Omental fat pad (tissue), 4 donors: ENCODE data around the gene KRTDAP. TPM values are rescaled to one million over a fixed set of nuclear protein-coding genes. Genes with fewer than 3 reads are reported as not detected.

Experiments used
- ATAC-seq: fragments of 150-250 bp; one replicate; pipeline ENCODE4 v1.9.1; 2016; ENCODE audit warnings: mild to moderate bottlenecking, moderate library complexity; ENCODE audit not compliant: low FRiP score
- DNase-seq: peaks from one replicate; pipeline ENCODE4 v3.0.0-alpha.2; 2019; ENCODE audit warnings: low spot score
- total RNA-seq, 4 donors: library from RNA; depleted of rRNA; stranded (reverse); fragments of >200 nt; gene quantifications; one replicate each; pipeline ENCODE4 v1.1.0, GENCODE V29; 2016
- TF ChIP-seq, protein P1 (sequence below), 3 donors: fragments of 450-650 bp; IDR thresholded peaks; one replicate each; pipeline ENCODE4 v1.5.1; 2016 to 2017; ENCODE audit warnings: antibody characterized with exemption in 3 of 3, mild to moderate bottlenecking in 3 of 3, moderate library complexity in 2 of 3

The KRTDAP gene
- total RNA-seq, 4 donors from 2014 or later, result not detected

DNA sequence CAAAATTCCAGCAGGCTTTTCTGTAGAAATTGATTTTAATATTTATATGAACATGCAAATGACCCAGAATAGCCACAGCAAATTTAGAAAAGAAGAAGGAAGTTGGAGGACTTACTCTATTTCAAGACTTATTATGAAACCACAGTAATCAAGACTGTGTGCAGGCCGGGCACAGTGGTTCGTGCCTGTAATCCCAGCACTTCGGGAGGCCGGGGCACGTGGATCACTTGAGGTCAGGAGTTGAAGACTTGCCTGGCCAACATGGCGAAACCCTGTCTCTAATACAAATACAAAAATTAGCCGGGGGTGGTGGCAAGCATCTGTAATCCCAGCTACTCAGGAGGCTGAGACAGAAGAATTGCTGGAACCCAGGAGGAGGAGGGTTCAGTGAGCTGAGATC, 48.2 kb downstream of the KRTDAP start:
- TF ChIP-seq, protein P1, sequence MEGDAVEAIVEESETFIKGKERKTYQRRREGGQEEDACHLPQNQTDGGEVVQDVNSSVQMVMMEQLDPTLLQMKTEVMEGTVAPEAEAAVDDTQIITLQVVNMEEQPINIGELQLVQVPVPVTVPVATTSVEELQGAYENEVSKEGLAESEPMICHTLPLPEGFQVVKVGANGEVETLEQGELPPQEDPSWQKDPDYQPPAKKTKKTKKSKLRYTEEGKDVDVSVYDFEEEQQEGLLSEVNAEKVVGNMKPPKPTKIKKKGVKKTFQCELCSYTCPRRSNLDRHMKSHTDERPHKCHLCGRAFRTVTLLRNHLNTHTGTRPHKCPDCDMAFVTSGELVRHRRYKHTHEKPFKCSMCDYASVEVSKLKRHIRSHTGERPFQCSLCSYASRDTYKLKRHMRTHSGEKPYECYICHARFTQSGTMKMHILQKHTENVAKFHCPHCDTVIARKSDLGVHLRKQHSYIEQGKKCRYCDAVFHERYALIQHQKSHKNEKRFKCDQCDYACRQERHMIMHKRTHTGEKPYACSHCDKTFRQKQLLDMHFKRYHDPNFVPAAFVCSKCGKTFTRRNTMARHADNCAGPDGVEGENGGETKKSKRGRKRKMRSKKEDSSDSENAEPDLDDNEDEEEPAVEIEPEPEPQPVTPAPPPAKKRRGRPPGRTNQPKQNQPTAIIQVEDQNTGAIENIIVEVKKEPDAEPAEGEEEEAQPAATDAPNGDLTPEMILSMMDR (IDR thresholded peaks at IDR 0.05), result no peak
- ATAC-seq (no peak), DNase-seq (no peak)

DNA sequence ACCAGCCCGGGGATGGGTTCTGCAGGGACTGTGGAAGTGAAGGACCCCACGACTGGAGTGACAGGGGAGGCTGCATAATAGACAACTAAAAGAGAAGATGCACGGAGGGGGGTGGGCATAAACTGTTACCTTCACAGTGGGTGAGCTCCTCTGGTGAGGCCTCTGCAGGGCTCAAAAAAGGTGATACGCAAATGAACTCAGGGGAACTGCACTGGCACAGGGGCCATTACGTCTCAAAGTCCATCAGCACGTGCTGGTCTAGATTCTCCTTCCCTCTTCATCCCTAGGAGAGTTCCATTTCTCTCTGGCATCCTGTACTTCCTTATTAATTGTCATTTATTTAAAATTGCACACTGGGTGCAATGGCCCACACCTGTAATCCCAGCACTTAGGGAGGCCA, 50.3 kb downstream of the KRTDAP start:
- ATAC-seq, result no peak
- TF ChIP-seq, protein P1 (IDR thresholded peaks at IDR 0.05), result no peak
- no peak for DNase-seq

DNA sequence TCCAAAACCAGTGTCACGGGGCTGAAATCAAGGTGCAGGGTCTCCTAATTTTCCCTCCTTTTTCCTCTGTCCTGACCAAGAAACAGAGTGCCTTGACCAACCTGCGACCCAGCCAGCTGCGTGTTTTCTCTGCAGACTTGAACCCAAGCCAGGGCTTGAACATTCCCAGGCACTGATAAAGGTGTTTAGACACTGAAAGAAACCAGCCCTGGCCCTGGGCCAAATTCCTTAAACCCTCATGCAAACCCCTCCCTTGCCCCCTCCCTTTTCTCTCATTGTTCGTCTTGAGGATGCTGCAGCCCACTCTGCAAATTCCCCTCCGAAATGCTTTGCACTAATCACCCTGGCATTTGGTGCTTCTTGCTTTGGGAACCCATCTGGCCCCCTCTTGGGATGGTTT, 51.7 kb downstream of the KRTDAP start:
- TF ChIP-seq, protein P1 (IDR thresholded peaks at IDR 0.05), result no peak
- no peak for DNase-seq
- ATAC-seq, result no peak

DNA sequence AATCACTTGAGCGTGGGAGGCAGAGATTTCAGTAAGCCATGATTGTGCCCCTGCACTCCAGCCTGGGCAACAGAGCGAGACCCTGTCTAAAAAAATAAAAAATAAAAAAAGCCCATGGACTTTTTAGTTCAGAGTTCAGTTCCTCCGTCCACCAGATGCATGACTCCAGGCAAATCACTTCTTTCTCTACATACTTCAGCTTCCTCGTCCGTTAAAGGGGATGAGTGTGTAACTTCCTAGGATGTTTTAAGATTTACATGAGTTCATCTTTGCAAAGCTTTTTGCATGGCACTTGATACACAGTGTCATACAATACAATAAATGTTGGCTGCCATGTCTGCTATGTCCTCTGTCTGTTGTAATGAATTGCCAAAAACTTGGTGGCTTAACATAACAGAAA, 52.2 kb downstream of the KRTDAP start:
- no peak for DNase-seq
- TF ChIP-seq, protein P1 (IDR thresholded peaks at IDR 0.05), result no peak
- ATAC-seq, result no peak

DNA sequence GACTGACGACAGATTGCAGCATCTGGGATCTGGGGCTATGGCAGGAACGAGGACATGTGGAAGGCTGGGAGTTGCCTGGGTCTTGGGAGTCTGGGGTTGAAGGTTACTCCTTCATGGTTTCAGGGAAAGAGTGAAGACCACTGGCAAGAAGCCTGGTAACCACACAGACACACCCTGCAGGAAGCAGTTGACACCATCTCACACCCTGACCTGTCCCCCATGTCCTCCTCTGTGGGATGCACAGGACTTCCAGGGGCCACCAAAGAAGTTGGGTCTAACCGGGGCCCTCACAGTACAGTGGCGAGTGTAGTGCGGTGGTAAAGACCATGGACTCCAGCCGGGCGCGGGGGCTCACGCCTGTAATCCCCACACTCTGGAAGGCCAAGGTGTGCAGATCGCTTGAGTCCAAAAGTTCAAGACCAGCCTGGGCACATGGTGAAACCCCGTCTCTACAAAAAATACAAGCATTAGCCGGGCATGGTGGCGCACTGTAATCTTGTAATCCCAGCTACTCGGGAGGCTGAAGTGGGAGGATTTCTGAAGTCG, 52.8 kb downstream of the KRTDAP start:
- ATAC-seq, result peak; percentile 2
- TF ChIP-seq, protein P1 (IDR thresholded peaks at IDR 0.05), result no peak
- DNase-seq, result no peak

Other genes starting within 250 kb of the KRTDAP start
- 10 to 100 TPM; 10.4 to 30.9 (median 17.9) TPM for gene LSR, start 241.5 kb downstream of the KRTDAP start, total RNA-seq
- 100 to 1,000 TPM in 2 of 4 donors, 10 to 100 TPM in 2; 67.0 to 106 (median 92.0) TPM for gene USF2, start 221.5 kb downstream of the KRTDAP start, total RNA-seq
- gene HAMP, start 207.9 kb downstream of the KRTDAP start, total RNA-seq, result 1 to 10 TPM in 1 of 4 donors, not detected in 3; 1.3 TPM
- not detected for gene MAG, start 198.3 kb downstream of the KRTDAP start, total RNA-seq
- 1 to 10 TPM; 1.3 to 5.8 (median 2.7) TPM for gene CD22, start 161.3 kb downstream of the KRTDAP start, total RNA-seq
- gene FFAR1, start 142.6 kb downstream of the KRTDAP start, total RNA-seq, result not detected
- gene FFAR3, start 132.0 kb downstream of the KRTDAP start, total RNA-seq, result 1 to 10 TPM in 3 of 4 donors, under 1 TPM in 1; 0.95 to 5.5 (median 2.2) TPM
- under 1 TPM in 2 of 4 donors, not detected in 2; 0.37 to 0.79 TPM for gene GPR42, start 119.4 kb downstream of the KRTDAP start, total RNA-seq
- 1 to 10 TPM in 1 of 4 donors, under 1 TPM in 3; 0.46 to 4.4 (median 0.80) TPM for gene FFAR2, start 42.2 kb downstream of the KRTDAP start, total RNA-seq
- gene DMKN, start 23.2 kb upstream of the KRTDAP start, total RNA-seq, result 10 to 100 TPM in 3 of 4 donors, 1 to 10 TPM in 1; 2.8 to 48.9 (median 33.8) TPM
- gene SBSN, start 37.8 kb upstream of the KRTDAP start, total RNA-seq, result under 1 TPM in 1 of 4 donors, not detected in 3; 0.93 TPM
- gene GAPDHS, start 43.0 kb upstream of the KRTDAP start, total RNA-seq, result not detected
- gene TMEM147, start 55.2 kb upstream of the KRTDAP start, total RNA-seq, result 100 to 1,000 TPM in 1 of 4 donors, 10 to 100 TPM in 3; 67.1 to 114 (median 74.5) TPM
- not detected for gene ATP4A, start 73.2 kb upstream of the KRTDAP start, total RNA-seq
- gene PMIS2, start 95.7 kb upstream of the KRTDAP start, total RNA-seq, result not detected
- 1 to 10 TPM; 4.0 to 7.3 (median 5.1) TPM for gene HAUS5, start 122.3 kb upstream of the KRTDAP start, total RNA-seq
- 10 to 100 TPM; 35.0 to 41.7 (median 39.6) TPM for gene RBM42, start 138.6 kb upstream of the KRTDAP start, total RNA-seq
- gene ETV2, start 151.3 kb upstream of the KRTDAP start, total RNA-seq, result under 1 TPM in 2 of 4 donors, not detected in 2; 0.65 to 0.82 TPM
- gene COX6B1, start 157.9 kb upstream of the KRTDAP start, total RNA-seq, result 100 to 1,000 TPM; 391 to 611 (median 538) TPM
- under 1 TPM in 1 of 4 donors, not detected in 3; 0.44 TPM for gene UPK1A, start 176.1 kb upstream of the KRTDAP start, total RNA-seq
- gene ZBTB32, start 214.1 kb upstream of the KRTDAP start, total RNA-seq, result under 1 TPM in 2 of 4 donors, not detected in 2; 0.47 to 0.72 TPM
- gene KMT2B, start 227.5 kb upstream of the KRTDAP start, total RNA-seq, result 10 to 100 TPM; 11.5 to 28.7 (median 19.8) TPM